Stimulated activated CD8-positive, alpha-beta memory T cell treated with anti-CD3 and anti-CD28 coated beads, Interleukin-4, amount 100 ng/mL, for 48 hours (primary cell): ENCODE measurements around the gene LDLRAD2.

Experiments used
- DNase-seq: peaks from one replicate; pipeline ENCODE4 v3.0.0-alpha.2; 2020

LDLRAD2 gene

DNA sequence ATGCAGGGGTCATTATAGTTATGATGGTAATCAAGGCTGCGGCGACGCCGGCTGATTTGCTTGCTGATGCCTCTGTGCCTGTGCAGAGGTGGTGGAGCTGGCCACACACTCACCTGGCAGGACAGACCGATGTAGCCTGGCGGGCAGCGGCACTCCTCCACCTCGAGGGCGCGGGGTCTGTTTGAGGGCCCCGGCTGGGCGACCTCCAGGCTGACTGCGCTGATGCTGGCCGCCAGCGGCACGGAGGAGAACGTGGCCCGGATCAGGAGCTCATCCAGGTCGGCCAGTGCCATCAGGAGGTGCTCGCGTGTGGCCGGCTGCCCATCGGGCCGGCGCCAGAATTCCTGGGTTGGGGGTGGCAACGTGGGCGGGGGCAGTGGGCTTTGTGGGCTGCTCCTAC lies 52.7 kb downstream of the LDLRAD2 start:
- no peak for DNase-seq

DNA sequence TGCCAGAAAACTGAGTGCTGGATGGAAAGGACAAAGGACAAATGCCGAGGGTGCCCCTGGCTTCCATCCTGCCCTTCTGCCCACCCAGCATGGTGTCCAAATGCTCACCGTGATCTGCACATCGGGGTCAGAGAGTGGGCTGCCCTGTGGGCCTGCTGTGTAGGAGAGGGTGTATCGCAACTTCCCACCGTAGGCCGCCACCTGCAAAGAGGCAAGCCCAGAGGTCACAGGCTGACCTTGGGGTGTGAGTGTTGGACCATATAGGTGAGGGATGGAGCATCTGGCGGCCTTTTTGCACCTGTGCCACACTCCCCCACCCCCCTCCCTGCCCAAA lies 53.5 kb downstream of the LDLRAD2 start:
- no peak for DNase-seq

GRCh38 chr1:21865943-21866706 lies 54.1 kb downstream of the LDLRAD2 start:
- DNase-seq = no peak

DNA sequence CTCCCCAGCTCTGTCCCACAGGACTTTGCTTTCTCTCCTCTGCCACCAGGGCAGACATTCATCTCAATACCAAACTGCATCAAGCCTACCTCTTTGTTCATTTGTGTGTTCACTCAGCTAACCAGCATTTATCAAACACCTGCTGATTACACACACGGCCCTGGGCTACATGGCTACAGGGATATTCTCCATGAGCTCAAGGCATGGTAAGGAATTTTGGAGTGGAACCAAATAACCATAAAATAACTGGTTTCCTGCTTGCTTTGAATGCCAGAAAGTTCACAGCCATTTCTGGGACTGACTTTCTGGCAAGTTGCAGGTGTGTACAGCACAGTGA lies 54.6 kb downstream of the LDLRAD2 start:
- DNase-seq = no peak

DNA sequence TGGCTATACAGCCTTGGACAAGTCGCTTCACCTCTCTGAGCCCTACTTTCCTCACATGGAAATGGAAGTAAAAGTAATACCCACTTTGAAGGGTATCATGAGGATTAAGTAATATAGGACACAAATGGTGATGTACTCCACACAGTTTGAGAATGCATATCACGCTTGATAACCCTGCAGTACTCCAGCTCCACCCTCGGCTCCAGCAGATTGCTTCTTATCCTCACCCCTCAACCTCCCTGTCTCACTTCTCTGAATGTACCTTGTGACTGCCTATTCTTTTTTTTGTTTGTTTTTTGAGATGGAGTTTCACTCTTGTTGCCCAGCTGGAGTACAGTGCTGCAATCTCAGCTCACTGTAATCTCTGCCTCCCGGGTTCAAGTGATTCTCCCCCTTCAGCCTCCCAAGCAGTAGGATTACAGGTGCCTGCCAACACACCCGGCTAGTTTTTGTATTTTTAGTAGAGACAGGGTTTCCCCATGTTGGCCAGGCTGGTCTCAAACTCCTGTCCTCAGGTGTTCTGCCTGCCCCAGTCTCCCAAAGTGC lies 55.5 kb downstream of the LDLRAD2 start:
- DNase-seq = no peak

- DNase-seq = no peak
Measured at GRCh38 chr1:21868482-21868881, 56.4 kb downstream of the LDLRAD2 start.

DNA sequence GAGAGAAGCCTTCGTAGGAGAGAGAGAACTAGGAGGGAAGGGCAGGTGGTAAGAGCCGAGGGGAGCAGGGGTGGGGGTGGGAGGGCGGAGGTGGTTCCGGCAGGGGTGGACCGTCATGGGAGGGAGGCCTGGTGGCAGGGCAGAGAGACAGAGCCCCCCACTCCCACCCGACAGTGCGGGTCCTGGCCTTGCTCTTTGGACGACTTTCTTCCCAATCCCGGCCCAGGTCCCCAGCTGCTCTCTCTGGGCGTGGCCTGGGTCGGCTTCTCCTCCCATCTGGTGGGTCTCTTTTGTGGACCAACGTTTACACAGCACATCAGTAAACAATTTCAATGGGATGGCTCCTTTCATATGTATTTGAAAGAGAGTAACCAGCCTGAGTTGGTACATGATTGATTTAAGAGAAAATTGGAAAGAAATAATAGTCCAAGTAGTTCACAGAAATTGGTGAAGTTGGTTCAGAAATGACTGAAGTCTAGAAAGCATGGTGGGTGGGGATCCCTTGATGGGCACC lies 56.9 kb downstream of the LDLRAD2 start:
- no peak for DNase-seq

- no peak for DNase-seq
Measured at GRCh38 chr1:21869620-21870121, 57.6 kb downstream of the LDLRAD2 start.

GRCh38 chr1:21870611-21871010 lies 58.5 kb downstream of the LDLRAD2 start:
- DNase-seq = no peak

DNA sequence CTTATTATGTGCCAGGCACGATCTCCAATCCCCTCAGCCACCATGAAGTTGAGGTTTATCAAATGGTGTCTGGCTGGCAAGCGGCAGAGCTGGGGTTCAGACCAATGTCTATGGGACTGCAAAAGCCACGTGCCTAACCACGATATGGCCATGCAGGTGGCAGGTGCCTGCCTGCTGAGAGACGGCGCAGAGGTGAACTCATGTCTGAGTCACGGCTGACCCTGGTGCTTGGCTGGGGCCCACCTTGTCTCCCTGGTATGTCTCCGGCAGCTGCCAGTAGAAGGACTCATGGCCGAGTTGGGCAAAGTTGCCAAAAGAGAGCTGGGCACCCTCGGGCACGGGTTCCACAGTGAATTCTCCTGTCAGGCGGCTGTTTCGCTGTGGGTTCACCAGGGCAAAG lies 59.9 kb downstream of the LDLRAD2 start:
- DNase-seq = no peak

DNA sequence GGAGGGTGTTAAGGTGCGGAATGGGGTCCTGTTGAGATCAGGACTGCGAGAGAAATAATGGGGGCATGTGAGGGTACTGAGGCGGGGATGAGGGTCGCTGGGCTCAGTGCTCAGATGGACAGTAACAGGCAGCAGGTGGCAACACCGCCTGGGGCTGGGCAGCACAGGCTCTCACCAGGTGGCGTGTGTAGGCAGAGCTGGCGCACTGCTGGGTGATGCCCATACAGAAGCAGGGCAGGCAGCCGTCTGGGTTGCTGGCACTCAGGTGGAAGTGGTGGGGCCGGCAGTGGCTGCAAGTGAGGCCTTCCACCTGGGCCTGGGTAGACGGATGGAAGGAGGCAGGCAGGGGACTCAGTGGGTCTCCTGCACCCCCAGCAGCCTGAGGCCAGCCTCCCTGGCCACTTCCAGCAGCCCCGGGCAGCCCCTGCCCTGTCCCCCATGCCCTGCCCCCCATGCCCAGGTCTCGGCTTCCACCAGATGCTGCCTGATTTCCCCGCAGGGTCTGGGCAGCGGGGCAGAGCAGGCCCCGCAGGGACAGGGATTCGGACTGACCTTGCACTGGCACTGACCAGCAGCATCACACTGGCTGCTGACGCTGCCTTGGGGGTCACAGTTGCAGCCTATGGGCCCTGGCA lies 60.5 kb downstream of the LDLRAD2 start:
- DNase-seq = no peak

DNA sequence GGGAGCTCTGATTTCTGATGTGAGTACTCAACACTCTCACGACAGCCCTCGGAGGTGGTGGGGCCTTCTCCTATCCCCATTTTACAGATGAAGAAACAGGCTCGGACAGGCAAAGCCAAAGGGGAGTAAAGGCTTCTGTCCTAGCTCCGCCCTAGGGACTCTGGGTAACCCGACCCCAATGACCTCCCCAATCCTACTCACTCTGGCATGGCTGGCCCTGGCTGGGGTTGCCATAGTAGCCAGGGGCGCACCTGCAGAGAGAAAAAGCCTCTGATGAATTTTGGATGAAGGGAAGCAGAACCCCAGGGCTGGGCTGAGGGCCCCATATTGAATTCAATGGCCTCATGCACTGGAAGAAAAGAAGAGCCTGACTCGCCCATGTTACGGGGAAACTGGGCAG lies 61.1 kb downstream of the LDLRAD2 start:
- no peak for DNase-seq

GRCh38 chr1:21873761-21874160 lies 61.7 kb downstream of the LDLRAD2 start:
- no peak for DNase-seq

GRCh38 chr1:21874328-21874727 lies 62.3 kb downstream of the LDLRAD2 start:
- DNase-seq = no peak
